Measurements from ENCODE around the gene FAM222A. TPM values are rescaled to one million over a fixed set of nuclear protein-coding genes. Genes with fewer than 3 reads are reported as not detected.

Gene FAM222A
- polyA plus RNA-seq, 4 donors = 1.6 to 7.5 (median 4.7) TPM

- no peak overlapping the region for H3K27ac ChIP-seq (ENCODE audit: low read depth in 1 of 3, low read length in 2 of 3)
- H3K27me3 ChIP-seq (ENCODE audit: control insufficient read depth in 3 of 3, insufficient read depth in 3 of 3, low read length in 3 of 3) = peaks cover 0 to 2% (median 0%) of the 10 kb centered on the region in 3 donors
- FAIRE-seq (no peak), DNase-seq (no peak)
- no peaks in the 10 kb centered on the region for H3K9me3 ChIP-seq (ENCODE audit: control insufficient read depth in 2 of 2, insufficient read depth in 1 of 2, low read depth in 1 of 2, low read length in 1 of 2)
- H3K4me3 ChIP-seq (ENCODE audit: low read depth in 1 of 3, low read length in 3 of 3) = no peak overlapping the region
- H3K36me3 ChIP-seq (ENCODE audit: control insufficient read depth in 3 of 3, insufficient read depth in 2 of 3, low read depth in 1 of 3, low read length in 3 of 3) = no peaks in the 10 kb centered on the region
- 48 to 72% (median 51%) methylated on average over 5 of the region's 5 CpGs for WGBS, 3 donors
- H3K4me1 ChIP-seq (ENCODE audit: control insufficient read depth in 3 of 3, insufficient read depth in 2 of 3, low read depth in 1 of 3, low read length in 2 of 3) = no peaks in the 10 kb centered on the region
These were observed 98.0 kb downstream of the FAM222A start for GRCh38 chr12:109811624-109811995.

DNA sequence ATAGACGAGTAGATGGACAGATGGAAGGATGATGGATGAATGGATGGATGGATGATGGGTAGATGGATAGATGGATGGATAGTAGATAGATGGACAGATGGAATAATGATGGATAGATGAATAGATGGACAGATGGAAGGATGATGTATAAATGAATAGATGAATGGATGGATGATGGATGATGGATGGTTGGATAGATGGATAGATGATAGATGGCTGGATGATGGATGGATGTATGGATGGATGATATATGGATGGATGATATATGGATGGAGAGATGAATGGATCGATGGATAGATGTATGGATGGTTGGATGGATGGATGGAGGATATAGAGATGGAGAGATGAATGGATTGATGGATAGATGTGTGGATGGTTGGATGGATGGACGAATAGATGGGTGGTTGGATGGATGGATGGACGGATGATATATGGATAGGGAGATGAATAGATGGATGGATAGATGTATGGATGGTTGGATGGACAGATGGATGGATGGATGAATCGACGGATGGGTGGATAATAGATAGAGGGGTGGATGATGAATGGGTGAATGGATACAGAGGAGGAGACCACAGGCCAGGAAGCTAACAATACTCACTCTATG, 100.3 kb downstream of the FAM222A start:
- WGBS, 3 donors = 86 to 92% (median 90%) methylated on average over 6 of the region's 6 CpGs
- no peak for FAIRE-seq
- H3K9me3 ChIP-seq (ENCODE audit: control insufficient read depth in 2 of 2, insufficient read depth in 1 of 2, low read depth in 1 of 2, low read length in 1 of 2) = no peaks in the 10 kb centered on the region

GRCh38 chr12:109814600-109815150, 101.0 kb downstream of the FAM222A start:
- FAIRE-seq (no peak), DNase-seq (no peak)
- 66 to 75% (median 68%) methylated on average over 20 of the region's 20 CpGs for WGBS, 3 donors
- Histone ChIP-seq H3K9me3 (ENCODE audit: control insufficient read depth in 2 of 2, insufficient read depth in 1 of 2, low read depth in 1 of 2, low read length in 1 of 2) (no peaks in the 10 kb centered on the region), H3K36me3 (ENCODE audit: control insufficient read depth in 3 of 3, insufficient read depth in 2 of 3, low read depth in 1 of 3, low read length in 3 of 3) (no peaks in the 10 kb centered on the region), H3K27ac (ENCODE audit: low read depth in 1 of 3, low read length in 2 of 3) (no peak overlapping the region), H3K4me1 (ENCODE audit: control insufficient read depth in 3 of 3, insufficient read depth in 2 of 3, low read depth in 1 of 3, low read length in 2 of 3) (no peaks in the 10 kb centered on the region), H3K4me3 (ENCODE audit: low read depth in 1 of 3, low read length in 3 of 3) (no peak overlapping the region), H3K27me3 (ENCODE audit: control insufficient read depth in 3 of 3, insufficient read depth in 3 of 3, low read length in 3 of 3) (peaks cover 0 to 2% (median 0%) of the 10 kb centered on the region in 3 donors)

More for the DNA sequence above, 100.3 kb downstream of the FAM222A start:
- H3K36me3 ChIP-seq (ENCODE audit: control insufficient read depth in 3 of 3, insufficient read depth in 2 of 3, low read depth in 1 of 3, low read length in 3 of 3) = no peaks in the 10 kb centered on the region
- no peak overlapping the region for H3K4me3 ChIP-seq (ENCODE audit: low read depth in 1 of 3, low read length in 3 of 3)
- no peak overlapping the region for H3K27ac ChIP-seq (ENCODE audit: low read depth in 1 of 3, low read length in 2 of 3)
- peaks cover 0 to 2% (median 0%) of the 10 kb centered on the region in 3 donors for H3K27me3 ChIP-seq (ENCODE audit: control insufficient read depth in 3 of 3, insufficient read depth in 3 of 3, low read length in 3 of 3)
- no peak for DNase-seq
- no peaks in the 10 kb centered on the region for H3K4me1 ChIP-seq (ENCODE audit: control insufficient read depth in 3 of 3, insufficient read depth in 2 of 3, low read depth in 1 of 3, low read length in 2 of 3)

DNA sequence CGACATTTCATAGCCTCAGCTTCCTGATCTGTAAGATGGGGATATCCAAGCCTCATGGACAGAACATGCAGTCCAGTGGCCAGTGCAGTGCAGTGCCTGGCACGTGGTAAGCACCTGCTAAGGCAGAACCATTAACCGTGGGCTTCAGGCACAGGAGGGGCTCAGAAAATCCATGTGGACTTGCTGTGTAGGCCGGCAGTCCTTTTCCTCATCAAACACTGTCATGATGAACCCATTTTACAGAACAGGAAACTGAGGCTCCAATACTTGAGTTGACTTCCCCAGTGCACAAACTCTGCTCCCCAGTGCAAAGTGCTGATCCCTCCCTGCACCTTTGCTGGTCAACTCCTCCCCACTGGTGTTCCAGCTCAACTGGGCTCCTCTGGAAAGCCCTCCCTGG, 101.6 kb downstream of the FAM222A start:
- Histone ChIP-seq H3K4me1 (ENCODE audit: control insufficient read depth in 3 of 3, insufficient read depth in 2 of 3, low read depth in 1 of 3, low read length in 2 of 3) (no peaks in the 10 kb centered on the region), H3K27me3 (ENCODE audit: control insufficient read depth in 3 of 3, insufficient read depth in 3 of 3, low read length in 3 of 3) (peaks cover 0 to 2% (median 0%) of the 10 kb centered on the region in 3 donors), H3K36me3 (ENCODE audit: control insufficient read depth in 3 of 3, insufficient read depth in 2 of 3, low read depth in 1 of 3, low read length in 3 of 3) (no peaks in the 10 kb centered on the region), H3K27ac (ENCODE audit: low read depth in 1 of 3, low read length in 2 of 3) (no peak overlapping the region), H3K4me3 (ENCODE audit: low read depth in 1 of 3, low read length in 3 of 3) (no peak overlapping the region), H3K9me3 (ENCODE audit: control insufficient read depth in 2 of 2, insufficient read depth in 1 of 2, low read depth in 1 of 2, low read length in 1 of 2) (no peaks in the 10 kb centered on the region)
- no peak for FAIRE-seq
- DNase-seq = no peak
- WGBS, 3 donors = 70 to 87% (median 78%) methylated on average over 4 of the region's 4 CpGs

GRCh38 chr12:109815757-109816617, 102.4 kb downstream of the FAM222A start:
- Histone ChIP-seq H3K36me3 (ENCODE audit: control insufficient read depth in 3 of 3, insufficient read depth in 2 of 3, low read depth in 1 of 3, low read length in 3 of 3) (no peaks in the 10 kb centered on the region), H3K27ac (ENCODE audit: low read depth in 1 of 3, low read length in 2 of 3) (no peak overlapping the region), H3K4me3 (ENCODE audit: low read depth in 1 of 3, low read length in 3 of 3) (no peak overlapping the region), H3K27me3 (ENCODE audit: control insufficient read depth in 3 of 3, insufficient read depth in 3 of 3, low read length in 3 of 3) (peaks cover 0 to 2% (median 0%) of the 10 kb centered on the region in 3 donors), H3K4me1 (ENCODE audit: control insufficient read depth in 3 of 3, insufficient read depth in 2 of 3, low read depth in 1 of 3, low read length in 2 of 3) (no peaks in the 10 kb centered on the region), H3K9me3 (ENCODE audit: control insufficient read depth in 2 of 2, insufficient read depth in 1 of 2, low read depth in 1 of 2, low read length in 1 of 2) (no peaks in the 10 kb centered on the region)
- no peak for DNase-seq
- WGBS, 3 donors = 67 to 76% (median 69%) methylated on average over 10 of the region's 10 CpGs
- FAIRE-seq = no peak

DNA sequence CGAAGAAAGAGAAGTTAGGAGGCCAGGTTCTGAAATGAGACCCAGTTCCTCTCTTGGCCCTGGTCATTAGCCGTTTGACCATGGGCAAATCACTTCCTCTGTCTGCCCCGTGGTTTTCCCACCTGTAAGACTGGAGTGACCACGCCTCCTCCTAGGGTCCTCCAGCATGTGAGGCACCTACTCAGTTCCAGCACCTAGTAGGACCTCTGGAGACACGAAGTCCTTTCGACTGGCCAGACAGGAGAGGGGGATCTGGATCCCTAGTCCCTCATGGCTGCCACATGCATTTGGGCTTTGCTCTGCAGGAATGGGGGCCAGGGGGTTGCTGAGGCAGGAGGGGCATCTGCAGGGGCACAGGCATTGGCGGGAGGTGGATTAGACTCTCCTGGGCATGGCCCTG, 103.2 kb downstream of the FAM222A start:
- no peaks in the 10 kb centered on the region for H3K4me1 ChIP-seq (ENCODE audit: control insufficient read depth in 3 of 3, insufficient read depth in 2 of 3, low read depth in 1 of 3, low read length in 2 of 3)
- H3K36me3 ChIP-seq (ENCODE audit: control insufficient read depth in 3 of 3, insufficient read depth in 2 of 3, low read depth in 1 of 3, low read length in 3 of 3) = no peaks in the 10 kb centered on the region
- no peak overlapping the region for H3K27ac ChIP-seq (ENCODE audit: low read depth in 1 of 3, low read length in 2 of 3)
- 80 to 82% (median 80%) methylated on average over 7 of the region's 7 CpGs for WGBS, 3 donors
- no peaks in the 10 kb centered on the region for H3K9me3 ChIP-seq (ENCODE audit: control insufficient read depth in 2 of 2, insufficient read depth in 1 of 2, low read depth in 1 of 2, low read length in 1 of 2)
- H3K27me3 ChIP-seq (ENCODE audit: control insufficient read depth in 3 of 3, insufficient read depth in 3 of 3, low read length in 3 of 3) = peaks cover 0 to 2% (median 0%) of the 10 kb centered on the region in 3 donors
- DNase-seq (no peak), FAIRE-seq (no peak)
- H3K4me3 ChIP-seq (ENCODE audit: low read depth in 1 of 3, low read length in 3 of 3) = no peak overlapping the region

DNA sequence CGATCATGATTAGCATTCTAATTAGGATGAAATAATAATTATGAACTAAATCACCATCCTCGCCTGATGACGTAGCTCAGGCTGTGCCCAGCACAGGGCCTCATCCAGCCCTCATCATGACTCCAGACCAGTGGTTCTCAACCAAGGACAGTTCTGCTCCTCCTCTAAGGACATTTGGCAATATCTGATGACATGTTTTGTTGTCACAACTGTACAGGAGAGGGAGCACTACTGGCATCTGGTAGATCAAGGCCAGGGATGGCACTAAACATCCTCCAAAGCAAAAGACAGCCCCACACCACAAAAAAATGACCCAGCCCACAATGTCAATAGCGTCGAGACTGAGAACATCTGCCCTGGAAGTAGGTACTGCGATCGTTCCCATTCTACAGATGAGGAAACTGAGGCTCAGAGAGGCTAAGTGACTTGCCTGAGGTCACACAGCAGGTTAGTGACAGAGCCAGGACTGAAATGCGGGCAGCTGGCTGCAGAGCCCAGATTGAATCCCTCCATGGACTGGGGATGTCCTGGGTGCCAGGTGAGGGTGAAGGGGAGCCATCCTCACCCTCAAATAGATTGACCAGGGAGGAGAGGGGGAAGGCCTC, 104.1 kb downstream of the FAM222A start:
- Histone ChIP-seq H3K27me3 (ENCODE audit: control insufficient read depth in 3 of 3, insufficient read depth in 3 of 3, low read length in 3 of 3) (peaks cover 0 to 2% (median 0%) of the 10 kb centered on the region in 3 donors), H3K4me3 (ENCODE audit: low read depth in 1 of 3, low read length in 3 of 3) (no peak overlapping the region), H3K4me1 (ENCODE audit: control insufficient read depth in 3 of 3, insufficient read depth in 2 of 3, low read depth in 1 of 3, low read length in 2 of 3) (no peaks in the 10 kb centered on the region), H3K27ac (ENCODE audit: low read depth in 1 of 3, low read length in 2 of 3) (no peak overlapping the region), H3K36me3 (ENCODE audit: control insufficient read depth in 3 of 3, insufficient read depth in 2 of 3, low read depth in 1 of 3, low read length in 3 of 3) (no peaks in the 10 kb centered on the region), H3K9me3 (ENCODE audit: control insufficient read depth in 2 of 2, insufficient read depth in 1 of 2, low read depth in 1 of 2, low read length in 1 of 2) (no peaks in the 10 kb centered on the region)
- WGBS, 3 donors = 86 to 94% (median 93%) methylated on average over 8 of the region's 8 CpGs
- FAIRE-seq (no peak), DNase-seq (no peak)

GRCh38 chr12:109818253-109818652, 104.6 kb downstream of the FAM222A start:
- no peaks in the 10 kb centered on the region for H3K9me3 ChIP-seq (ENCODE audit: control insufficient read depth in 2 of 2, insufficient read depth in 1 of 2, low read depth in 1 of 2, low read length in 1 of 2)
- H3K36me3 ChIP-seq (ENCODE audit: control insufficient read depth in 3 of 3, insufficient read depth in 2 of 3, low read depth in 1 of 3, low read length in 3 of 3) = no peaks in the 10 kb centered on the region
- WGBS, 3 donors = 87 to 91% (median 91%) methylated on average over 9 of the region's 9 CpGs
- no peaks in the 10 kb centered on the region for H3K4me1 ChIP-seq (ENCODE audit: control insufficient read depth in 3 of 3, insufficient read depth in 2 of 3, low read depth in 1 of 3, low read length in 2 of 3)
- no peak for DNase-seq
- no peak overlapping the region for H3K27ac ChIP-seq (ENCODE audit: low read depth in 1 of 3, low read length in 2 of 3)
- peaks cover 0 to 2% (median 0%) of the 10 kb centered on the region in 3 donors for H3K27me3 ChIP-seq (ENCODE audit: control insufficient read depth in 3 of 3, insufficient read depth in 3 of 3, low read length in 3 of 3)
- H3K4me3 ChIP-seq (ENCODE audit: low read depth in 1 of 3, low read length in 3 of 3) = no peak overlapping the region
- no peak for FAIRE-seq

Measured in small intestine (tissue), 7 donors.